Uterus (tissue), 4 donors: Measurements from ENCODE around the gene ABCB8. TPM values are rescaled to one million over a fixed set of nuclear protein-coding genes. Genes with fewer than 3 reads are reported as not detected.

Experiments
- DNase-seq, 2 donors: peaks; one replicate each; pipeline ENCODE4 v3.0.0-alpha.2; 2019 to 2020
- H3K27ac ChIP-seq, 2 donors: fragments of 200-600 bp; sonication (generic); 1 replicate in 1 of 2; 2 replicates in 1 of 2; pipeline ENCODE4 v1.5.1; 2016 to 2018
- H3K27me3 ChIP-seq, 2 donors: fragments of 200-600 bp; sonication (generic); one replicate each; pipeline ENCODE4 v1.5.1; 2018 to 2019; ENCODE audit warnings: control low read depth in 1 of 2
- H3K36me3 ChIP-seq, 2 donors: fragments of 200-600 bp; sonication (generic); one replicate each; pipeline ENCODE4 v1.5.1; 2019; ENCODE audit warnings: control low read depth in 1 of 2
- H3K4me1 ChIP-seq, 2 donors: fragments of 200-600 bp; sonication (generic); one replicate each; pipeline ENCODE4 v1.5.1; 2018 to 2019; ENCODE audit warnings: control low read depth in 1 of 2
- H3K4me3 ChIP-seq, 2 donors: fragments of 200-600 bp; sonication (generic); 1 replicate in 1 of 2; 2 replicates in 1 of 2; pipeline ENCODE4 v1.5.1; 2018 to 2019; ENCODE audit warnings: mild to moderate bottlenecking in 1 of 2
- H3K9me3 ChIP-seq, 2 donors: fragments of 200-600 bp; sonication (generic); one replicate each; pipeline ENCODE4 v1.5.1; 2019; ENCODE audit warnings: control low read depth in 1 of 2
- CTCF ChIP-seq, 4 experiments: fragments of 200-600 bp in 2 of 4; fragments of 450-650 bp in 2 of 4; sonication (generic) in 2 of 4; IDR thresholded peaks; one replicate each; pipeline ENCODE4 v1.5.1; 2016 to 2019; ENCODE audit warnings: antibody characterized with exemption in 4 of 4, mild to moderate bottlenecking in 2 of 4, moderate library complexity in 1 of 4
- POLR2A ChIP-seq, 2 donors: fragments of 450-650 bp; IDR thresholded peaks; one replicate each; pipeline ENCODE4 v1.6.1; 2016; ENCODE audit warnings: antibody characterized with exemption in 2 of 2, mild to moderate bottlenecking in 1 of 2, moderate library complexity in 1 of 2
- intact Hi-C: fragments of 100-400 bp; cut with DNase I; formaldehyde crosslinking; loops from one replicate; pipeline ENCODE4 v1.15.1; 2023; ENCODE audit warnings: low total_unique reads
- total RNA-seq, 4 donors: library from RNA; depleted of rRNA in 3 of 4; stranded (reverse); fragments of >200 nt in 3 of 4; gene quantifications; one replicate each; pipeline versions ENCODE4 v1.1.0 to v1.2.4, GENCODE V29; 2014 to 2023
- donor health status: DM: yes; HTN: yes; CAD: no.

Gene ABCB8
- total RNA-seq, 4 donors from 2014 or later, result 18.7 to 54.3 (median 26.0) TPM

- Histone ChIP-seq H3K4me1 (peaks cover 0 to 16% of the 10 kb centered on the region in 2 donors), H3K4me3 (no peak overlapping the region), H3K27me3 (peaks cover 5 to 7% of the 10 kb centered on the region in 2 donors), H3K36me3 (no peaks in the 10 kb centered on the region), H3K27ac (no peak overlapping the region), H3K9me3 (no peaks in the 10 kb centered on the region)
- no peak for TF ChIP-seq POLR2A (IDR thresholded peaks at IDR 0.05)
- no peak for TF ChIP-seq CTCF (IDR thresholded peaks at IDR 0.05)
- DNase-seq, result peak; percentile 35 to 54
- intact Hi-C loops, result no loop called here
Measured at GRCh38 chr7:151013733-151014497, 14.3 kb upstream of the ABCB8 start.

- DNase-seq, result no peak
- no peaks in the 10 kb centered on the region for H3K9me3 ChIP-seq
- H3K36me3 ChIP-seq, result no peaks in the 10 kb centered on the region
- intact Hi-C loops, result no loop called here
- no peak overlapping the region for H3K4me3 ChIP-seq
- H3K27ac ChIP-seq, result no peak overlapping the region
- peaks cover 0 to 18% of the 10 kb centered on the region in 2 donors for H3K4me1 ChIP-seq
- TF ChIP-seq POLR2A (IDR thresholded peaks at IDR 0.05), result no peak
- TF ChIP-seq CTCF (IDR thresholded peaks at IDR 0.05), result no peak
- H3K27me3 ChIP-seq, result peaks cover 5 to 10% of the 10 kb centered on the region in 2 donors
Measured at GRCh38 chr7:151014950-151015349, 13.3 kb upstream of the ABCB8 start.

GRCh38 chr7:151015967-151016366, 12.3 kb upstream of the ABCB8 start:
- Histone ChIP-seq H3K27ac (no peak overlapping the region), H3K27me3 (peaks cover 5 to 10% of the 10 kb centered on the region in 2 donors), H3K36me3 (no peaks in the 10 kb centered on the region), H3K4me1 (peaks cover 0 to 18% of the 10 kb centered on the region in 2 donors), H3K4me3 (no peak overlapping the region), H3K9me3 (no peaks in the 10 kb centered on the region)
- TF ChIP-seq POLR2A (IDR thresholded peaks at IDR 0.05) (no peak), CTCF (IDR thresholded peaks at IDR 0.05) (no peak)
- intact Hi-C loops, result no loop called here
- no peak for DNase-seq

- Histone ChIP-seq H3K27me3 (peaks cover 5 to 10% of the 10 kb centered on the region in 2 donors), H3K27ac (no peak overlapping the region), H3K9me3 (no peaks in the 10 kb centered on the region), H3K4me1 (peaks cover 0 to 18% of the 10 kb centered on the region in 2 donors), H3K36me3 (no peaks in the 10 kb centered on the region), H3K4me3 (no peak overlapping the region)
- TF ChIP-seq CTCF (IDR thresholded peaks at IDR 0.05), result no peak
- TF ChIP-seq POLR2A (IDR thresholded peaks at IDR 0.05), result no peak
- intact Hi-C loops, result no loop called here
- no peak for DNase-seq
Measured at GRCh38 chr7:151016505-151016904, 11.7 kb upstream of the ABCB8 start.

GRCh38 chr7:151016942-151017341, 11.3 kb upstream of the ABCB8 start:
- intact Hi-C loops, result no loop called here

More at GRCh38 chr7:151016942-151017341, 11.3 kb upstream of the ABCB8 start:
- H3K4me3 ChIP-seq, result no peak overlapping the region
- no peak for TF ChIP-seq CTCF (IDR thresholded peaks at IDR 0.05)
- no peak for TF ChIP-seq POLR2A (IDR thresholded peaks at IDR 0.05)
- no peak overlapping the region for H3K27ac ChIP-seq
- no peak for DNase-seq
- no peaks in the 10 kb centered on the region for H3K36me3 ChIP-seq
- H3K27me3 ChIP-seq, result peaks cover 5 to 10% of the 10 kb centered on the region in 2 donors
- no peaks in the 10 kb centered on the region for H3K9me3 ChIP-seq
- peaks cover 0 to 18% of the 10 kb centered on the region in 2 donors for H3K4me1 ChIP-seq
